Measurements from ENCODE around the gene C3orf33.

GRCh38 chr3:155782390-155782953 is 23.6 kb downstream of the C3orf33 start:
- no peak for TF ChIP-seq CTCF (IDR thresholded peaks at IDR 0.05)
- TF ChIP-seq POLR2A (IDR thresholded peaks at IDR 0.05) = no peak

Measured in right lobe of liver (tissue), 4 donors.